HG03139 (cell line): ENCODE results near the gene DIAPH2.
A peak's percentile ranks its signal among the peaks of the same experiment; 100 is the strongest.

ENCODE experiments used
- ATAC-seq: cut with Tn5 transposase; IDR thresholded peaks from one replicate; pipeline ENCODE4 v1.9.1; 2021; ENCODE audit not compliant: unreplicated experiment

Gene DIAPH2

GRCh38 chrX:97268182-97268680 lies 583.6 kb downstream of the DIAPH2 start:
- no peak for ATAC-seq

- no peak for ATAC-seq
These were observed 599.9 kb downstream of the DIAPH2 start for GRCh38 chrX:97284531-97284930.

- no peak for ATAC-seq
These were observed 605.6 kb downstream of the DIAPH2 start for GRCh38 chrX:97290199-97290598.

GRCh38 chrX:97294041-97294440 lies 609.4 kb downstream of the DIAPH2 start:
- ATAC-seq, result no peak

GRCh38 chrX:97295954-97296353 lies 611.3 kb downstream of the DIAPH2 start:
- no peak for ATAC-seq

- ATAC-seq, result no peak
These were observed 622.3 kb downstream of the DIAPH2 start for GRCh38 chrX:97306771-97307470.

GRCh38 chrX:97308171-97308570 lies 623.5 kb downstream of the DIAPH2 start:
- no peak for ATAC-seq

GRCh38 chrX:97309487-97310116 lies 625.0 kb downstream of the DIAPH2 start:
- ATAC-seq, result no peak

GRCh38 chrX:97310373-97310772 lies 625.7 kb downstream of the DIAPH2 start:
- ATAC-seq, result no peak

- no peak for ATAC-seq
These were observed 626.6 kb downstream of the DIAPH2 start for GRCh38 chrX:97311066-97311778.

GRCh38 chrX:97314345-97314744 lies 629.7 kb downstream of the DIAPH2 start:
- no peak for ATAC-seq

- ATAC-seq, result no peak
These were observed 631.3 kb downstream of the DIAPH2 start for GRCh38 chrX:97315939-97316338.

GRCh38 chrX:97320305-97320704 lies 635.7 kb downstream of the DIAPH2 start:
- no peak for ATAC-seq

- ATAC-seq, result no peak
These were observed 637.8 kb downstream of the DIAPH2 start for GRCh38 chrX:97322401-97322800.

GRCh38 chrX:97326456-97326855 lies 641.8 kb downstream of the DIAPH2 start:
- ATAC-seq, result peak; percentile 92

GRCh38 chrX:97328853-97329390 lies 644.3 kb downstream of the DIAPH2 start:
- no peak for ATAC-seq

- peak; percentile 49 for ATAC-seq
These were observed 645.5 kb downstream of the DIAPH2 start for GRCh38 chrX:97330151-97330550.

GRCh38 chrX:97332963-97333362 lies 648.3 kb downstream of the DIAPH2 start:
- no peak for ATAC-seq

- no peak for ATAC-seq
These were observed 650.2 kb downstream of the DIAPH2 start for GRCh38 chrX:97334850-97335249.

- no peak for ATAC-seq
These were observed 660.1 kb downstream of the DIAPH2 start for GRCh38 chrX:97344724-97345123.

GRCh38 chrX:97358941-97359340 lies 674.3 kb downstream of the DIAPH2 start:
- ATAC-seq, result no peak

- ATAC-seq, result no peak
These were observed 679.2 kb downstream of the DIAPH2 start for GRCh38 chrX:97363843-97364242.
